Measurements from ENCODE around the gene AOX1. TPM values are rescaled to one million over a fixed set of nuclear protein-coding genes. Genes with fewer than 3 reads are reported as not detected.

The AOX1 gene
- total and polyA plus RNA-seq, 2 of the 8 experiments (the other 6 are each of a cell fraction or from before 2014, with no cell fraction given) = 5.6 to 8.3 TPM

GRCh38 chr2:200616193-200616592 is 30.4 kb downstream of the AOX1 start:
- no peak overlapping the region for H3K23ac ChIP-seq (ENCODE audit: insufficient read length)
- no peaks in the 10 kb centered on the region for H3K23me2 ChIP-seq (ENCODE audit: low read depth, low read length)
- peaks cover 0 to 2% of the 10 kb centered on the region in 2 experiments for H4K20me1 ChIP-seq (replicated peaks in 1 of 2; ENCODE audit: control insufficient read depth in 1 of 2, insufficient read depth in 2 of 2, low read length in 2 of 2)
- no peak overlapping the region for H3K56ac ChIP-seq (replicated peaks; ENCODE audit: insufficient read length, low read depth, low read length)
- ChIA-PET POLR2A (ENCODE audit: partially characterized antibody) (no interaction called here), CTCF (ENCODE audit: partially characterized antibody) (interaction anchor here (1.1 to 4.9 kb wide), 3 partner anchors 9 to 523 kb away, joined by 3 to 34 read pairs (median 3); no protein-coding TSS in a partner anchor)
- H2AK5ac ChIP-seq (ENCODE audit: low read depth, low read length) = no peak overlapping the region
- no peak overlapping the region for H3K4me3 ChIP-seq (ENCODE audit: extremely low read depth in 1 of 4, insufficient read depth in 2 of 4, low read depth in 3 of 4, low read length in 4 of 4)
- H2BK5ac ChIP-seq (ENCODE audit: low read depth, low read length) = no peak overlapping the region
- H2BK120ac ChIP-seq (replicated peaks; ENCODE audit: low read depth, low read length) = no peak overlapping the region
- no peak overlapping the region for H3K4ac ChIP-seq (replicated peaks; ENCODE audit: insufficient read length, low read depth, low read length)
- no peaks in the 10 kb centered on the region for H3K9me3 ChIP-seq (ENCODE audit: insufficient read depth in 2 of 2, low read depth in 1 of 2, low read length in 1 of 2)
- no peak overlapping the region for H3K9ac ChIP-seq (replicated peaks in 1 of 4; ENCODE audit: extremely low read depth in 1 of 4, low read depth in 3 of 4, low read length in 3 of 4)
- H3K4me2 ChIP-seq (ENCODE audit: insufficient read depth in 1 of 2, low read depth in 2 of 2, low read length in 2 of 2) = no peak overlapping the region
- H3K79me2 ChIP-seq (ENCODE audit: control insufficient read depth in 1 of 2, insufficient read depth in 2 of 2, low read length in 2 of 2) = no peaks in the 10 kb centered on the region
- H3K4me1 ChIP-seq (replicated peaks in 1 of 4; ENCODE audit: control insufficient read depth in 3 of 4, insufficient read depth in 4 of 4, low read length in 3 of 4) = no peaks in the 10 kb centered on the region
- 92% methylated on average over 5 of the region's 5 CpGs; no CpG with 5 or more reads in 1 of the 2 experiments for WGBS, 2 experiments (ENCODE audit: extremely low coverage in 1 of 2, insufficient coverage in 1 of 2, insufficient read length in 1 of 2, insufficient replicate concordance in 2 of 2, low coverage in 1 of 2, low lambda C conversion rate in 2 of 2, missing lambda C conversion rate in 1 of 2)
- H3K79me1 ChIP-seq (ENCODE audit: low read depth, low read length) = no peaks in the 10 kb centered on the region
- DNase-seq (ENCODE audit: low read depth in 1 of 2, low spot score in 2 of 2) (no peak), FAIRE-seq (no peak)
- H4K91ac ChIP-seq (replicated peaks; ENCODE audit: insufficient read length, low read length) = no peak overlapping the region
- H3K14ac ChIP-seq (ENCODE audit: insufficient read length) = no peak overlapping the region
- H2AFZ ChIP-seq (ENCODE audit: low read length) = no peak overlapping the region
- no peaks in the 10 kb centered on the region for H3K36me3 ChIP-seq (ENCODE audit: control insufficient read depth in 2 of 4, insufficient read depth in 4 of 4, low read length in 3 of 4)
- no peak overlapping the region for H4K8ac ChIP-seq (ENCODE audit: extremely low read depth, insufficient read depth, low read length)
- no peak overlapping the region for H3K18ac ChIP-seq (ENCODE audit: extremely low read depth, low read length)
- TF ChIP-seq FOSL1 (IDR thresholded peaks at IDR 0.05; ENCODE audit: insufficient read depth, low read depth, low read length) (no peak), YY1 (IDR thresholded peaks at IDR 0.05; ENCODE audit: low read depth, low read length) (no peak), JUN (IDR thresholded peaks at IDR 0.05; ENCODE audit: low read depth, low read length) (no peak), ZNF274 (IDR thresholded peaks at IDR 0.05; ENCODE audit: borderline replicate concordance, extremely low read depth, low read length) (no peak), TBP (IDR thresholded peaks at IDR 0.05; ENCODE audit: low read depth, low read length) (no peak), PHF8 (conservative IDR thresholded peaks at IDR 0.05; ENCODE audit: low read depth, low read length) (no peak), JUND (IDR thresholded peaks at IDR 0.05; ENCODE audit: low read length) (no peak), CREB1 (IDR thresholded peaks at IDR 0.05) (no peak), RFX5 (IDR thresholded peaks at IDR 0.05; ENCODE audit: borderline replicate concordance, low read depth, low read length) (no peak), CHD1 (IDR thresholded peaks at IDR 0.05; ENCODE audit: low read depth, low read length) (no peak)
- TF ChIP-seq, protein P1, sequence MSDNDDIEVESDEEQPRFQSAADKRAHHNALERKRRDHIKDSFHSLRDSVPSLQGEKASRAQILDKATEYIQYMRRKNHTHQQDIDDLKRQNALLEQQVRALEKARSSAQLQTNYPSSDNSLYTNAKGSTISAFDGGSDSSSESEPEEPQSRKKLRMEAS (IDR thresholded peaks at IDR 0.05) = no peak
- TF ChIP-seq, protein P2, sequence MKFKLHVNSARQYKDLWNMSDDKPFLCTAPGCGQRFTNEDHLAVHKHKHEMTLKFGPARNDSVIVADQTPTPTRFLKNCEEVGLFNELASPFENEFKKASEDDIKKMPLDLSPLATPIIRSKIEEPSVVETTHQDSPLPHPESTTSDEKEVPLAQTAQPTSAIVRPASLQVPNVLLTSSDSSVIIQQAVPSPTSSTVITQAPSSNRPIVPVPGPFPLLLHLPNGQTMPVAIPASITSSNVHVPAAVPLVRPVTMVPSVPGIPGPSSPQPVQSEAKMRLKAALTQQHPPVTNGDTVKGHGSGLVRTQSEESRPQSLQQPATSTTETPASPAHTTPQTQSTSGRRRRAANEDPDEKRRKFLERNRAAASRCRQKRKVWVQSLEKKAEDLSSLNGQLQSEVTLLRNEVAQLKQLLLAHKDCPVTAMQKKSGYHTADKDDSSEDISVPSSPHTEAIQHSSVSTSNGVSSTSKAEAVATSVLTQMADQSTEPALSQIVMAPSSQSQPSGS (IDR thresholded peaks at IDR 0.05; ENCODE audit: low read length) = no peak
- H2BK12ac ChIP-seq (ENCODE audit: low read depth, low read length) = no peak overlapping the region
- no peak overlapping the region for H4K5ac ChIP-seq (ENCODE audit: insufficient read length, low read depth, low read length)
- H3K27me3 ChIP-seq (replicated peaks in 1 of 4; ENCODE audit: control insufficient read depth in 3 of 4, extremely low read depth in 1 of 4, insufficient read depth in 3 of 4, low read length in 3 of 4) = no peaks in the 10 kb centered on the region
- H3K27ac ChIP-seq (ENCODE audit: low read depth, low read length) = no peak overlapping the region
- H2BK15ac ChIP-seq (ENCODE audit: low read length) = no peak overlapping the region
- H2BK20ac ChIP-seq (ENCODE audit: low read length) = no peak overlapping the region
